GM19043 (cell line): ENCODE results near the gene MRTFA.
A peak's percentile ranks its signal among the peaks of the same experiment; 100 is the strongest.

Source experiments
- ATAC-seq: cut with Tn5 transposase; IDR thresholded peaks from one replicate; pipeline ENCODE4 v1.9.1; 2021; ENCODE audit warnings: low read depth; ENCODE audit not compliant: unreplicated experiment

MRTFA gene

DNA sequence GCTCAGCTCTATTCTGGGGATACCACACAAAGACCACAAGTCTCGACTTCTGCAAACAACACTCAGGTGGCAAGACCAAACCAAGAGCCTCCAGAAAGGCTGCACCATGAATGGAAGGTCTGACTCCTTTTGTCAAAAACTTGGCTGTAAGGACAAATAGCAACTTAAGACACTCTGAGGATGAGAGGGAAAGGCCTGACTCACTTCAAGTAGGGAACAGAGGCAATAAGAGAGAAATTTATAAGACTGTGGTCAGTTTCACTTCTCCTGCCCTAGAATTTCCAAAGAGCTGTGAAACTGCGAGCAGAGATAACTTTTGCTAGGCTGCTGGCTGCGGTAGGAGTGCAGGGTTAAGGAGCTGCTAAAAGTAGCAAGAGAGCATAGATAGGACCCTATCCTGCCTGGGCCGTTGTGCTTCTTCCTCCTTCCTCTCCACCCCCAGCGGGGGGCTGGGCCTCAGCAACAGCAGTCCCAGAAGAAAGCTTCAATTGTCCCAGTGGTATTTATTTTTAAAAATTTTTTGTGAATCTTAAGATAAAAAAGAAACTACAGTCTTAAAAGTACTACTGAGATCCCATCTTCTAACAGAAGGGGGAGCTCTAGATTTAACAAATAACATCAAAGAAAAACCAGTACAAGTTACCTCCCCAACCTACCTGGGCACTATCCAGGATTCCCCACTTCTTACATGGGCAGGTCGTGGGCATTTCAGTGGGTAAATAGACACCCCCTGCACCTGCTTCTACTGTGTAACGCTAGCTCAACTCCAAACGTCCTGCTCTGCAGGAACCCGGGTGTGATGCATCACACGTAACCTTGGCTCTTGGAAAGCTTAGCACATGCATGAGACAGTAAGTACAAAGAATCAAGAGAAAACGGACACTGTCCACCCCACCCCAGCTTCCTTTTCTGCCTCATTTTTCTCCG, 199.8 kb downstream of the MRTFA start:
- peak; percentile 72 for ATAC-seq

DNA sequence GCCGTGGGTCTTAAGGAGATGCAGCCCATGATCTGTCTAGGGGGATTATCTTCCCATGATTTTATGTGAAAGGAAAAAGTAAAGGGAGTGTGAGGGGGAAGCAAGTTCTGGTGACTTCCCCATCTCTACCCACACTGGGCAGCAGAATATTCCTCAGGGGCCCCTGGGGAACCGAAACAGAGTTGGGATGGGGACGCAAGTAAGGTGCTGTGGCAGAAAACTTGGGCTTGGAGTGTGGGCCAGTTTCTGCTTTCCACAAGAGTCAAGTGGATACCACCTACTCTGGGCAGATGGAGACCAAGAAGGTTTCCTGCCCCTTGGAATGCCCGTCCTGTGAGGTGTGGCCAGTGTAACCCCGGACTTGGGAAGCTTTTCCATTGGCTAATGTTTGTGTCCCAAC, 201.8 kb downstream of the MRTFA start:
- no peak for ATAC-seq

DNA sequence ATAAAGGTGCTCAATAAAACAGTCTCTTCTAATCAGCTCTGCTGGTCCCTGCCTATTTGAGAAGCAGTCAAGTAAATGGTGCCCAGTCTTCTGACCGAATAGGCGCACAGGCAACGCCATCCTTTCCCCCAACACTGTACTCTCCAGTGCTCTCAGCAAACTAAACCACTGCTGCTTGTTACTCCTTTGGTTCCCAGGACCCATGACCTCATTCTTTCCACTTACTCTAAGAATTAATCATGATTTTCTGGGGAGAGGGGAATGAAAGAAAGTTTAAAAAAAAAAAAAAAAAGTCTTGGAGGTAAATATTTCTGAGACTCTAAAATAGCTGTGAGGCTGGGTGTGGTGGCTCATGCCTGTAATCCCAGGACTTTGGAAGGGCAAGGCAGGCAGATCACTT, 202.4 kb downstream of the MRTFA start:
- ATAC-seq, result no peak

DNA sequence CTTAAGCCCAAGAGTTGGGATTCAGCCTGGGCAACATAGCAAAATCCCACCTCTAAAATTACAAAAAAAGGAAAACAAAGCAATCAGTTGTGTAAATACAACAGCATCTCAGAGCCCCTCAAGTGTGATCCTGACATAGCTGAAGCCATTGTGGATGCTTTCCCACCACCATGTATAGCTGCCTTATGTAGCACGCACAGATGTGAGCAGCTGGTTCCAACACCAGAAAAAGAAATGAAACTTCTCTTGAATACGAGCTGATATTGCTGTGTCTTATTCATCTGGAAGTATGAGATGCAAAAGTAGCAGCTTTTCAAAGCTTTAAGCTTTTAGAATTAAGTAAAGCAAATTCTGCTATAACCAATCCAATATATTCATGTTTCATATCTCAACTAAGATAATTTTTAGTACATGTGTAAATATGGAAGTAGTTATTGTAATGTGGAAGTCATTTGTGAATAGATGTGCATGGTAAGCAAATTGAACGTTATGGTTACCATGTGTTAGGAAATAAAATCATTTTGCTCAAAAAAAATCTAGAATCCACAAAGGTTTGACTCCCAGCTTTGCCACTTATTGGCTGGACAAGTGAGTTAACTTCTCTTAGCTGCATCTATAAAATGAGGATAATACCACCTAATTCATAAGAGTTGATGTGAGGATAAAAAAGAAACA, 203.0 kb downstream of the MRTFA start:
- no peak for ATAC-seq

DNA sequence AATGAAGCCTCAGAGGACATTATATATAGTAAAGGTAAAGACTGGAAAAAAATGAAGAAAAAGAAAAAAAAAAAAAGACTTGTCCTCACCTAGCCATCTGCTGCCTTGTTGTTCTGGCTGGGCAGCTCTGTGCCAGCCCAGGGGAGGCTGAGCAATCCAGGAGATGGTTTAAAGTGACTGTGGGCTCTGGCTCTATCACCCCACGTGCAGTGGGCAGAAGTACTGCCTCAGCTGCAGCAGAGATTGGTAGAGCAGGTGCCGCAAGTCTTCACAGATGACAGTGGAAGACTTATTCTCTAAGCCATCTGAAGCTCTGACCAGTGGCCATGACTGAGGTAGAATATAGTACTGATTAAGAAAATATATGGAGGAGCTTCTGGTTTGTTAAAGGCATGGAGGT, 203.9 kb downstream of the MRTFA start:
- no peak for ATAC-seq

DNA sequence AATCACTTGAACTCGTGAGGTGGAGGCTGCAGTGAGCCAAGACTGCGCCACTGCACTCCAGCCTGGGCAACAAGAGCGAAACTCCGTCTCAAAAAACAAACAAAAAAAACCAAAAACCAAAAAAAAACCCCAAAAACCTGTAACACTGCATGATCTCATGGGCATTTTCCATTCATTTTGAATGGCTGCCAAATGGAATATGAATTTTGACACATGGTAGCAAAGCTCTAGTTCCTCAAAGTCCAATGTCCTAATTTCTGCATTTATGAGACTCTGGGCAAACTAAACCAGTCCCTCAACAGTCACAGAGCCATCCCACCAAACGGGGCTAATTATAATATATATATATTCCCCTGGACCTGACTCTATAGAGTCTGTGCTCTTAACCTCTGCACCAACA, 204.4 kb downstream of the MRTFA start:
- ATAC-seq, result no peak

DNA sequence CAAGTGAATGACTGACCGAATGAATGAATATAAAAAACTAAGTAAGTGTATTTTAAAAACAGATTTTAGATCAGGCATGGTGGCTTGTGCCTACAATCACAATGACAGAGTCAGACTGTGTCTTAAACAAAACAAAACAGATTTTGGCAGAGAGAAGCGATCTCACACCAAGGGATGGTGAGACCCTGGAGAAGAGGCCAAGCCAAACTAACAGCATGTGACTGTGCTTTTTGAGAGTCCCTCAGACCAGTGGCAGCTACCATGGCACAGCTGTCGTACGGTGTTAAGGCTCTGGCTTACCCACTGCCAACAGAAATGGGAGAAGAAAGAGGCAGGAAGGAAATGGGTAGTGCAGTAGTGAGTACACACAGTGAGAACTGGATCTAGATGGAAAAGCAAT, 205.5 kb downstream of the MRTFA start:
- ATAC-seq, result no peak

DNA sequence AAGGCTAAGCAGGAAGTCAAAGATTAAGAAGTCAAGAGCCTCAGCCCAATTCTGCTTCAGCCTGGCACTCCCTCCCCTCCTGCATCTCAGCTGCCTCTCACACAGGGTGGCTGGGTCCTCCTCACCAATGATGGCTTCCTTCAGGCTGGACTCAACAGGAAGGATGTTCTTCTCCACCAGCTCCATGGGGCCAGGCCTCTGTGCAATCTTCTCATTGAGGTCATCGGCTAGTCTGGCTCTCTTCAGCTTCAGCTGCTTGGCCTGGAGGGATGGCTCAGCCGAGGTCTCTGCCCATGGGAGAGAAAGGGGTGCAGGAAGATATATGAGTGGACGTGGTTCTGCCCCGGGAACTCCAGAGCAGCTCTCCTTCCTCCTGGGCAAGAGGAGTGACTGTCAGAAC, 207.0 kb downstream of the MRTFA start:
- ATAC-seq, result no peak

DNA sequence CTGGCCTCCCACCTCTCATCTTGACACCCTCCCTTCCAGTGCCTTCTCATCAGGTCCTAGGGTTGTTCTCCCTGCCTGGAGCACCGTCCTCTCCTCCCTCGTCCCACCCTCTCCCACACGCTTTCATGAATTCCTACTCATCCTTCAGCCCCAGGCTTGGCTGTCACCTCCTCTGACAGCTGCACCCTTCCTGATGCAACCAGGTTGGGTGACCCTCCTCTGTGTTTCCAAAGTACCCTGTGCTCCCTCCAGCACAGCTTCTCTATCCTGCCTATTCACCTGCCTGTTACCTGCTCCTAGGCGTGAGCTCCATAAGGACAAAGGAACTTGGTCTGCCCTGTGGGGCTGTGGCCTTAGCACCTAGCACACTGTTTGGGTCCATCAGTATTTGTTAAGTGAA, 207.7 kb downstream of the MRTFA start:
- no peak for ATAC-seq

DNA sequence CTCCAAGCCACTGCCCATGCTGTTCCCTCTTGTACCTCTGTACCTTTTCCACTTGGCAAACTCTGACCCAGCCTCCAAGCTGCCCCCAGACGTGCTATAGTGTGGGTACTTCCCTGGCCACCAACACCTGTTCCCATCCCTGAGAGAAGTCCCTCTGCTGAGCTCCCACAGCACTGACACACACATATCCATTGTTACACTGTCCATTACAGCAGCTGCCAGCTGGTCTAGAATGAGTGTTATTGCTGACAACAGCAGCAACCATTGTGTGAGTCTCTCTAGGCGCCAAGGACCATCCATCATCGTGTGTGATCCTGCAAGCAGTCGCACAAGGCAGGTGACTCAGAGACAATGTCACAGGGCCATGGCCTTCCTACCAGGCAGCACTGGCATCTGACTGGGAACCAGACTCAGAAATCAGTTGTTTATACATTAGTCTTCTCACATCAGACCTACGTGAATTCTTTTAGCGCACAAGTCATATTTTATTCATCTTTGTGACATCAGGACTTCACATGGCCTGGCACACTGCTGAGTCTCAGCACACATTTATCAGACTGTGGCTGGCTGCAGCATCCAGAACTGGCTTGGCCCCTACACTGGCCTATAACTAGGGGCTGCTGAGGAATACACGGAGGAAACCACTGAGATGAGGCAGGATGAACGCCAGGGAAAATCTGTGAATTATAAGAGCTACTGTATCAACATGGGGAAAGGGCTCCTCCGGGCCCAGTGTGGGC, 209.8 kb downstream of the MRTFA start:
- no peak for ATAC-seq

DNA sequence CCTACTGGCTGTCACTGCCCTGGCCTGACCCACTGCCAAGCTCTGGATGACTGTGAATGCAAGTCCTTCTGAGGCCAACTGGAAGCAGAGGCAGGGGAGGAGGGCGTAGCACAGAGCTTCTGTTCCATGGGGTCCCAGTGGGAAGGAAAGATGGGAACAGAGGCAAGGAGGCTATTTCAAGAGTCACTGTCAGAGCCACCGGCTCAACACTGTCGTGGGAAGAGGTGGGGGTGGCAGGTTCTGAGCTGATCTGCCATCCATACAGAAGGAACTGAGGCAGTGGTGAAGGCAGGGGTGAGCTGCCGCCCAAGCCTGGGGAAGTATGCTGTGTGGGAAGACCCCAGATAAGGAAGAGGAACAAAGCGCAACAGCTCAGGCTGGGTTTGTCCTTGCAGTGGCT, 211.4 kb downstream of the MRTFA start:
- no peak for ATAC-seq

DNA sequence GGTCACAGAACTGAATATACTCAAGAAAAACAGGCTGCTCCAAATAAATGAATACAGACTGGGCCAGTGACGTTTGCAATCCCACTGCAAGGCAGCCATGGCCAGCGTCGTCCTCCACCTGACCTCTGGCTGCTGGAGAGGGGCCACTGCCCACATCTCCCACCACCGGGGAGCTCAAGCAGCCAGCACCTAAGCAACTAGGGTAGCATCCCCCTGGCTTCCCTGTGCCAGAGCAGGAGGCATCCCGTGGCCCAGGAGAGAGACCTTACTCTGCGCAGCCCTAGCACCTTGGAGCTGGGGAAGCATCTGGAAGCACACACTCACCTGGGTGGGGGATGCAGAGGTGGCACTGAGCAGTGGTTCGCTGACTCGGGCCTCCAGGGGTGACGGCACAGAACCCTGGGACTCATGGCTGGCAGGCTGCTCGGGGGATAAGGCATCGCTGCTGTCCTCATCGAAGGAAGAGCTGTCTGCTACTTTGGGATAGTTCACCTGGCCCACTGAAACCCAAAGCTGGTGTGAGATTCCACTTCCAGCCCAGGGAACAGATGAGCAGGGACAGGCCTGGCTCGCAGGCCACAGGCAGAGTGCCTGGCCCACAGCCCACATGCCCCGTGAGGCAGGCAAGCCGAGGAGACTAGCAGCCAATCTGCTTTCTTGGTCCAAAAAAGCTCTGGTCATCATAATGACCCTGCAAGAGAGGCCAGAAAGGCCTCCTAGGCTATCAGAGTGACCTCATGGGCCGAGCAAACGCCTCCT, 212.5 kb downstream of the MRTFA start:
- ATAC-seq, result no peak

DNA sequence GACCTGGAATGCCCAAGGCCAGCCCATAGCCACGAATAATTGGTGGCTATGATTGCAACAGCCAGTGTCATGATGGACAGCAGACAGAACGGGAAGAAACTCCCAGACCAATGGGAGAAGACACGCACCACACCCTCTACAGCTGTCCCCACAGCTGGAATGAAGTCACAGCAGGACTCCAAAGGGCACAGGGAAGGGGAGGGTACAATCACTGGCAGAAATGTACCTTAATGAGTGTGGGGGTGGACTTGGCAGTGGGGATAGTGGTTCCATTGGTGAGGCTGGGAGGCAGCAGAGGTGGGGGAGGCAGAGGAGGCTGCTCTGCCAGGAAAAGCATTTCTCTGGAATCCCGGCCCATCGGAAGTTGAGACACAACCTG, 213.2 kb downstream of the MRTFA start:
- ATAC-seq, result no peak

DNA sequence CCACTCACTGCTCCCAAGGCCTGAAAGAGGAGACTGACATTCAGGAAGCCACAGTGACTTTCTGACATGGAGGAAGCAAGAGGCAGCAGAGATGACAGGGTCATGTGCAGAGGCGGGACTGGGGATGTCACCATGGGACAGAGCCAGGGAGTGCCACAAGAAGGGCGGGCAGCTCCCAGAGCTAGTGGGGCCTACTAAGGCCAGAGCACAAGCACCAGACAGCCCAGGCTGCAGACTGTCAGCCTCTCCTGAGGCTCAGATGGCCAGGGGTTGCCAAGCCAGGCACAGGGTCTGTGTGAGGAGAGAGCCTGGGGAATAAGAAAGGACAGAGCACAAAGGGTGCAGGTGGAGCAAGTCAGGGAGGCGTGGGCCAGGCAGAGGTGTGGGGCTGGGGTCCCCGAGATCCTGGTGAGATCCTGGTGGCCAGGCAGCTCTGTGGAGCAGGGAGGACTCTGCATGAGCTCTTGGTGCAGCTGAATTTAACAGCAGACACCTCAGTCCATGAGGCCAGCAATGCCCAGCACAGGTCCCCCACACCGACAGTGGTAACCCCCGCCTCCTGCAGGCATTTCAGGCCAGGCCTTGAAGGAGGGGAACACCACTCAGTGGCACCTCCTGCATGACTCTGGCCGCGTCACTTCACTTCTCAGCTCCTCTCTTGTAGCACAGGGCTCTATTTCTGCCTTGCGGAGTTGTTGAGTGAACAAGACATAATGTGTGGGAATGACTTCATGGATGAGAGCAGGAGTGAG, 213.8 kb downstream of the MRTFA start:
- no peak for ATAC-seq

DNA sequence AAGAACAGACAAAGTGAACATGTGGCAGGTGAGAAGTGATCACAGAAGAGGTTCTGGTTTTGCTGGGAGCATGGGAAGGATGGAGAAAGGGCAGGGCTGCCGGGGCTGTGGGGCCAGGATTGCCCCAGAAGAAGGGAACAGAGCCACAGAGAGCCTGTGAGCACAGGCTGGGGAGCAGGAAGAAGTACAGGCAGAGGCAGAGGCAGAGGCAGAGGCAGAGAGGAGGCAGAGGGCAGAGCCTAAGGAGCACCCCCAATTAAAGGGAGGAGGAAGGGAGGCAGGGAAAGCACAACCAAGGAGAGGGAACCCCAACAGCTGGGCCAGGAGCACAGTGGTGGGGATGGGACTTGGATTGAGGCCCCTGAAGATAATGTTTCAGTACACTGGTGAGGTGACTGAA, 214.6 kb downstream of the MRTFA start:
- ATAC-seq, result no peak

DNA sequence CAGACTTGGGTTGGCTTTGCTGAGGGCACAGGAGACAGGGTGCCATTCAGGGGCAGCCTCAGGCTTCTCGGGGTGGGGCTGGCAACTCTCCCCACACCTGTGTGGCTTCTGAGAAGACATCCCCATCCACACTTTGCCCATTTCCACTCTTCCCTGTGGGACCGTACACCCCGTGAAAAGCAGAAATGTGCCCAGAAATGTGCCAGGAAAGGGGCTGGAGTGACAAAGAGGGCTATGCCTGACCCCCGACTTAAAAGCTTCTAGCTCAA, 215.5 kb downstream of the MRTFA start:
- no peak for ATAC-seq

DNA sequence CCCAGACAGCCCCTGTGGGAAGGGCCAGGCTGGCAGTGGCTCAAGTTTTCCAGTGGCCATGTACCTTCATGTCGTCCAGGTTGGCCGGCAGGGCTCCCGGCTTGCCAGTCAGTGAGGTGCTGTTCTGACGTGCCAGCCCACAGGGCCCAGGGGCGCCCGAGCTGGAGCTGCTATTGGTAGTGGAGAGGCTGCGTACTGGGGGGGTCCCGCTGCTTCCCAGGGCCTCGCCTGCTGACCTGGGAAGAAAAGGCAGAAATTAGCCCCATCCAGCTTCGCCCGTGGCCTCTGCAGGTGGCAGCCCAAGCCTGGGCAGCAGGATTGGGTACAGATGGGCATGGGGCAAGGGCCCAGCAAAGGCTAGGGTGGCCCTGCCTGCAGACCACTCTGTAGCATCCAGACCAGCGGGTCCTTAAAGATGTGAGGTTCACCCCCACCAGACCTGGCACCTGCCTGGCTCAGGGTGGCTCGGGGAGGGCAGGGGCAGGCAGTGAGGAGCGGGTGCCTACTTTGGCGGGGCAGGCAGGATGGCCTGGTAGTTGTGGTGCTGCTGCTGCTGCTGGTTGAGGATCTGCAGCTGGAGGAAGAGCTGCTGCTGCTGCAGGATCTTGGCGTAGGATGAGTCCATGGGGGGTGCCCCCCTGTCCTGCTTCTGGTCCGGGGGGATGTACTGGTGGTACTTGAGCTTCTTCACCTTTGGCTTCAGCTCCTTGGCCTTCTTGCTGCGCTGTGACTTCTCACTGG, 216.0 kb downstream of the MRTFA start:
- no peak for ATAC-seq

DNA sequence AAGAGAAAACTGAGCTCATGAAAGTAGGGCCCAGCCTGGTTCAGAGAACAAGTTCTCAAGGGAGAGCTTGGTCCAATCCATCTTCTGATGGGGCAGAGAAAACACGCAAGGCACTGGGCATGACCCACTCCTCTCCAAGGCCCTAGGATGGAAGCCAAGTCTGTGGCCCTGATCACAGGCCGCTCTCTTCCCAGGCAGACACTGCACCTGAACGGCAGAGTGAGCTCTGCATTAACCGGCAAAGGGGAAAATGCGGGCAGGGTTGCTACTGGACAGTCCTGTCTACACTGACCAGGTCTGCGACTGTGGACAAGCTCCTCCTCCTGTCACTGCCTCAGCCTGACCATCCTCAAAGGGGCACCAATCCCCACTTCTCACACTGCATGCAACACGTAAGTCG, 216.8 kb downstream of the MRTFA start:
- no peak for ATAC-seq

DNA sequence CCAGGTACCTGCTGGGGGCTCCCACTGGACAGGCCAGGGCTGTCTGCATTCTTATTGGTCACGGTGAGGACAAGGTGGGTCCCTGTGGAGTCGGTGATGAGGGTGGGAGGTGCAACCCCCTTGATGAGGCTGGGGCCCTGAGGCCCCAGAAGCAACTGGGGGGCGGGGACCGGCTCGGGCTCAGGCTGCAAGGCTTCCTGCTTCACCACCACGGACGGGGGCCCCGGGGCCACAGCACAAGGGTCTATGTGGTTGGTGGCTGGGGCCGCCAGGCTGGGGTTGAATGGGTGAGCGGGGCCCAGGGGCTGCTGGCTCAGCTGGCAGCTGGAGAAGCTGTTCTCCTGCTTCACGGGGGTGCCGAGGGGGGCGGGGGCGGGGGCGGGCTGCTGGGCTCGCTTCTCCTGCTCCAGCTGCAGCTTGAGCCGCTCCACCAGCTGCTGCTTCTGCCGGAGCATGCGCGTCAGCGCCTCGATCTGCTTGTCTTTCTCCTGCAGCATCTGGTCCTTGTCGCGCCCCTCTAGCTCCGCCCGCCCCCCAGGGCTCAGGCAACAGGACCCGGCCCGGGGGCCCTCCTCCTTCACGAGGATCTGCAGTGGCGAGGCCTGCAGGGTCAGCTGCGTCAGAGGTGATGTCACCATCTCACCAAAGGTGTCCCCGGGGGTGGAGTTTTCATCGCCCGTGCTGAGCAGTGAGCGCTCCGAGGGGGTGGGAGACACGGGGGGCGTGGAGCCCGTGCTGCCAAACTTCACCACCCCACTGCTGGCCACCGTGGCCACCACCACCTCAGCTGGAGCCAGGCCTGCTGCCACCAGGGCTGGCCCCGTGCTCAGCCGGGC, 217.9 kb downstream of the MRTFA start:
- ATAC-seq, result no peak
